Peyer's patch (tissue), 4 donors: ENCODE measurements around the gene RELN. TPM values are rescaled to one million over a fixed set of nuclear protein-coding genes. Genes with fewer than 3 reads are reported as not detected.

Source experiments
- DNase-seq, 3 donors: peaks; one replicate each; pipeline ENCODE4 v3.0.0-alpha.2; 2017 to 2019
- H3K27ac ChIP-seq, 4 donors: fragments of 200-600 bp; sonication (generic); one replicate each; pipeline ENCODE4 v1.5.1; 2016 to 2019
- H3K27me3 ChIP-seq, 2 donors: fragments of 200-600 bp; sonication (generic); one replicate each; pipeline ENCODE4 v1.5.1; 2019
- H3K36me3 ChIP-seq, 3 donors: fragments of 200-600 bp; sonication (generic); one replicate each; pipeline ENCODE4 v1.5.1; 2016 to 2019
- H3K4me1 ChIP-seq, 4 donors: fragments of 200-600 bp; sonication (generic); one replicate each; pipeline ENCODE4 v1.5.1; 2016 to 2019
- H3K4me3 ChIP-seq, 4 donors: fragments of 200-600 bp; sonication (generic); 1 replicate in 3 of 4; 2 replicates in 1 of 4; pipeline ENCODE4 v1.5.1; 2016 to 2019; ENCODE audit warnings: mild to moderate bottlenecking in 1 of 4
- H3K9me3 ChIP-seq, 4 donors: fragments of 200-600 bp; sonication (generic); one replicate each; pipeline ENCODE4 v1.5.1; 2016 to 2019; ENCODE audit warnings: mild to moderate bottlenecking in 1 of 4
- POLR2A ChIP-seq, 2 donors: fragments of 450-650 bp; IDR thresholded peaks; one replicate each; pipeline ENCODE4 v1.5.1; 2017; ENCODE audit warnings: antibody characterized with exemption in 2 of 2, mild to moderate bottlenecking in 2 of 2, moderate library complexity in 2 of 2
- total RNA-seq, 4 donors: library from RNA; depleted of rRNA; stranded (reverse); fragments of >200 nt; gene quantifications; one replicate each; pipeline ENCODE4 v1.1.0, GENCODE V29; 2016
- TF ChIP-seq, protein P1 (sequence below), 6 experiments: fragments of 450-650 bp in 4 of 6; fragments of 200-600 bp in 2 of 6; sonication (generic) in 1 of 6; IDR thresholded peaks; one replicate each; pipeline ENCODE4 v1.5.1; 2017 to 2019; ENCODE audit warnings: antibody characterized with exemption in 6 of 6, mild to moderate bottlenecking in 3 of 6, moderate library complexity in 1 of 6

Gene RELN
- total RNA-seq, 4 donors from 2014 or later, result 1.7 to 3.9 (median 3.2) TPM

DNA sequence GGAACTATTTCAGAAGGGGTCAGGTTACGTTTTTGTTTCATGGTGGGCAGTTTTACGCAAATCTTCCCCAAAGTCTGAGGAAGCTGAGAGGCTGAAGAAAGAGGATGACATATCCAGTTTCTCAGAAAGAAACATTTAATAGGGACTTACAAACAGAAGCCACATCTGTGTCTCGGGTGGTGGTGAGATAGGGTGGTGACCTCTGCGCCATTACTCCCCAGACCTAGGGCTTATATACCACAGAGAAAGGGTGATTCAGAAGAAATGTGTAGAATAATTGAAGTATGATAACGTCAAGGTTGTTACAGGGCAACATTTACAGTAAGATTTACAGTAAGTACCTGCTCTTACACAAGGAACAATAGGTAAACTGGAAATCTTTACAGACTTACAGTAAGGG lies 43.0 kb upstream of the RELN start:
- DNase-seq, result no peak
- Histone ChIP-seq H3K27me3 (no peaks in the 10 kb centered on the region), H3K4me1 (no peaks in the 10 kb centered on the region), H3K4me3 (no peak overlapping the region), H3K9me3 (no peaks in the 10 kb centered on the region), H3K27ac (no peak overlapping the region), H3K36me3 (no peaks in the 10 kb centered on the region)
- TF ChIP-seq, protein P1, sequence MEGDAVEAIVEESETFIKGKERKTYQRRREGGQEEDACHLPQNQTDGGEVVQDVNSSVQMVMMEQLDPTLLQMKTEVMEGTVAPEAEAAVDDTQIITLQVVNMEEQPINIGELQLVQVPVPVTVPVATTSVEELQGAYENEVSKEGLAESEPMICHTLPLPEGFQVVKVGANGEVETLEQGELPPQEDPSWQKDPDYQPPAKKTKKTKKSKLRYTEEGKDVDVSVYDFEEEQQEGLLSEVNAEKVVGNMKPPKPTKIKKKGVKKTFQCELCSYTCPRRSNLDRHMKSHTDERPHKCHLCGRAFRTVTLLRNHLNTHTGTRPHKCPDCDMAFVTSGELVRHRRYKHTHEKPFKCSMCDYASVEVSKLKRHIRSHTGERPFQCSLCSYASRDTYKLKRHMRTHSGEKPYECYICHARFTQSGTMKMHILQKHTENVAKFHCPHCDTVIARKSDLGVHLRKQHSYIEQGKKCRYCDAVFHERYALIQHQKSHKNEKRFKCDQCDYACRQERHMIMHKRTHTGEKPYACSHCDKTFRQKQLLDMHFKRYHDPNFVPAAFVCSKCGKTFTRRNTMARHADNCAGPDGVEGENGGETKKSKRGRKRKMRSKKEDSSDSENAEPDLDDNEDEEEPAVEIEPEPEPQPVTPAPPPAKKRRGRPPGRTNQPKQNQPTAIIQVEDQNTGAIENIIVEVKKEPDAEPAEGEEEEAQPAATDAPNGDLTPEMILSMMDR (IDR thresholded peaks at IDR 0.05), result no peak
- TF ChIP-seq POLR2A (IDR thresholded peaks at IDR 0.05), result no peak

DNA sequence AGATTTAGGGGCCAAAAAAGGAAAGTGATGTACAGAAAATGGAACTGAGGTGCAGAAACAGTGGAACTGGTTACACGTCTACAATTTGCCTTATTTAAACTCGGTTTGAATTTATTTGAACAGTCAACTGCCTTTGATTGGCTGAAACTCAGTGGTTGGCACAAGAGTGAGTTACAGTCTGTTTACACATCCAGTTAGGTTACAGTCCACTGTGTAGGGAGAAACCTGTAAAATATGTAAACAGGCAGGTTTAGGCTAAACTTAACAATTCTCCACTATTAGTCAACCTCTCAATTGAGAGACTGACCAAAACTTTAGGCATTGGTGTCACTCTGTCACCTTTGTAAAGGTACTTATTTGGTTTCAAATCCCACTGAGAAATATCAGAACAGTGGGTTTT lies 40.3 kb upstream of the RELN start:
- no peak for DNase-seq
- H3K9me3 ChIP-seq, result no peaks in the 10 kb centered on the region
- no peak overlapping the region for H3K27ac ChIP-seq
- TF ChIP-seq, protein P1 (IDR thresholded peaks at IDR 0.05), result no peak
- no peak for TF ChIP-seq POLR2A (IDR thresholded peaks at IDR 0.05)
- H3K36me3 ChIP-seq, result no peaks in the 10 kb centered on the region
- H3K4me1 ChIP-seq, result no peaks in the 10 kb centered on the region
- no peaks in the 10 kb centered on the region for H3K27me3 ChIP-seq
- H3K4me3 ChIP-seq, result no peak overlapping the region

DNA sequence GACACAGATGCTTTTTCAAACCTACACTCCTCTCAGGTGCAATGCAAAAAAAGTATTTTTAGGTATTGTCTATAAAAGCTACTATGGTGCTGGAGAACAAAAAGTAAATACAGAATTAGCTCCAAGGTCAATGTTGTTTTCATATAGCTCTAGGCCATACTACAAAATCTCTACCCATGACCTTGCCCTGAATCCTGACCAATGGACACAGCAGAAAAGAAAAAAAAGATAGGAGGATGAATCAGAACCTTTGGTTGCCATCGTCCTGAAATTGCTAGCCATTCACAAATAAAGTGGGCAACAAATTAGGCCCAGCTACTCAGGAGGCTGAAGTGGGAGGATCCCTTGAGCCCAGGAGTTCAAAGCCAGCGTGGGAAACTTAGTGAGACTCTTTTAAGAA lies 35.2 kb upstream of the RELN start:
- no peaks in the 10 kb centered on the region for H3K27me3 ChIP-seq
- no peak overlapping the region for H3K4me3 ChIP-seq
- no peak for DNase-seq
- no peak for TF ChIP-seq POLR2A (IDR thresholded peaks at IDR 0.05)
- TF ChIP-seq, protein P1 (IDR thresholded peaks at IDR 0.05), result no peak
- no peaks in the 10 kb centered on the region for H3K9me3 ChIP-seq
- H3K4me1 ChIP-seq, result no peaks in the 10 kb centered on the region
- H3K36me3 ChIP-seq, result no peaks in the 10 kb centered on the region
- H3K27ac ChIP-seq, result no peak overlapping the region

DNA sequence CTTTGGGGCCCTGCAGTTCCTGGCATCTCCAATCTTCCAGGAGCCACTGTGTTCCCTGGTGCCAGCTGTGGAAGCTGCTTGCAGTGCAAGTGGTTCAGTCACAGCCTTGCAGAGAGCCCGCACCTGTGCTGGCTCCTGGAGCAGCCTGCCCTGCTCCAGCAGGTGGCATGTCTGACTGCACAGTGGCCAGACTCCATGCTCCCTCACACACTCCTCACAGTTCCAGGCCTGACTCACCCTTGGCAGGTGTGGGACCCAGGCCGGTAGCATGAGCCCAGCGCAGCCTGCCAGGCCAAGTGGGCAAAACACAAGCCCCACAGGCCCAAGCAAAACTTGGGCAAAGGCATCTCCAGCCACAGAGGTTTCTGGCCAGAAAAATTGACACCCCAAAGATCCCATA lies 33.6 kb upstream of the RELN start:
- H3K4me1 ChIP-seq, result no peaks in the 10 kb centered on the region
- H3K27ac ChIP-seq, result no peak overlapping the region
- H3K4me3 ChIP-seq, result no peak overlapping the region
- H3K9me3 ChIP-seq, result no peaks in the 10 kb centered on the region
- DNase-seq, result no peak
- H3K36me3 ChIP-seq, result no peaks in the 10 kb centered on the region
- H3K27me3 ChIP-seq, result no peaks in the 10 kb centered on the region
- TF ChIP-seq, protein P1 (IDR thresholded peaks at IDR 0.05), result no peak
- TF ChIP-seq POLR2A (IDR thresholded peaks at IDR 0.05), result no peak

DNA sequence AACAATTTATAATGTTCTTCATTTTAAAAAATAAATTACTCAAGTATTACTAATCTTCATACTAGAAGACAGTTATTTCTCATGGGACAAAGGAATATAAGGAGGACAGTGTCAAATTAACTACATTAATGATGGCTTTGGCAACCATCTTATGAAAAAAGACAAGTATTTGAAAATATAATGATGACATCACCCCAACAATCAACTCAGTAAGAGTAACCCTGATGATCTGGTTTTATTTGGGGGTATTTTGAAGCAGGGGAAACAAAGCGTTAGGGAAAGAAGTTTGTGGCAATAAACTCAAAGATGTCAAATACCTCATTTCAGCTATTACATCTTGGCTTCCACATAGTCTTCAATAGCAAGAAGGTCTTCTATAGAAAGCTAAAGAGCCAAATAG lies 29.0 kb upstream of the RELN start:
- DNase-seq, result no peak
- H3K27ac ChIP-seq, result no peak overlapping the region
- no peaks in the 10 kb centered on the region for H3K4me1 ChIP-seq
- H3K27me3 ChIP-seq, result no peaks in the 10 kb centered on the region
- no peaks in the 10 kb centered on the region for H3K9me3 ChIP-seq
- no peaks in the 10 kb centered on the region for H3K36me3 ChIP-seq
- no peak overlapping the region for H3K4me3 ChIP-seq
- no peak for TF ChIP-seq POLR2A (IDR thresholded peaks at IDR 0.05)
- TF ChIP-seq, protein P1 (IDR thresholded peaks at IDR 0.05), result no peak

DNA sequence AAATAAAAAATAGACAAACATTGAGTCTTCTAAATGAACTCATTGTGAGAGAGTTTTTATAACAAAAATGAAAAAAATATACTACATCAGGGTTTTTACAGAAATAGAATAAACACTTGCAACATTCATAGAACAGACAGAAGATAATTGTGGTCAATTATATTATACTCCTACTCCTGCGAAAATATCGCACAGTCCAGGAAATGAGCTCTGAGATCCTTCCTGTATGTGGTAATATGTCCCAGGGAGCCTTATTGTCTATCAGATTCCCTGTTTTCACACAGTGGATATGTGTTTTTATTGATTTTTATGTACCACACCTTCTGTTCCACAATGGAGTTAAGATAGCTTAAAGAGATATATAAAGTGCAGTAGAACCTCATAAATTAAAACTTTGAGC lies 27.5 kb upstream of the RELN start:
- Histone ChIP-seq H3K27ac (no peak overlapping the region), H3K9me3 (no peaks in the 10 kb centered on the region), H3K4me3 (no peak overlapping the region), H3K27me3 (no peaks in the 10 kb centered on the region), H3K4me1 (no peaks in the 10 kb centered on the region), H3K36me3 (no peaks in the 10 kb centered on the region)
- no peak for DNase-seq
- no peak for TF ChIP-seq POLR2A (IDR thresholded peaks at IDR 0.05)
- TF ChIP-seq, protein P1 (IDR thresholded peaks at IDR 0.05), result no peak
